GM23338 (cell line): ENCODE measurements around the gene TREM1. TPM values are rescaled to one million over a fixed set of nuclear protein-coding genes. Genes with fewer than 3 reads are reported as not detected.

ENCODE experiments used
- ATAC-seq: fragments of 200-7000 bp; cut with Tn5 transposase; 3 replicates; pipeline ENCODE4 v1.9.1; 2020
- DNase-seq: peaks from one replicate; pipeline ENCODE4 v3.0.0-alpha.2; 2015; ENCODE audit warnings: low spot score
- H2AFZ ChIP-seq: fragments of 200-600 bp; sonication (generic); 2 replicates; pipeline ENCODE4 v1.8.0; 2016; ENCODE audit warnings: antibody characterized with exemption, mild to moderate bottlenecking, moderate library complexity
- H3F3A ChIP-seq: fragments of 200-600 bp; sonication (generic); replicated peaks from 2 replicates; pipeline ENCODE4 v1.8.0; 2017; ENCODE audit warnings: antibody characterized with exemption, mixed run types, low read depth
- H3K27ac ChIP-seq: fragments of 200-600 bp; sonication (generic); 2 replicates; pipeline ENCODE4 v1.6.1; 2016; ENCODE audit warnings: low read depth
- H3K27me3 ChIP-seq: fragments of 200-600 bp; sonication (generic); 2 replicates; pipeline ENCODE4 v1.8.0; 2016; ENCODE audit warnings: mild to moderate bottlenecking, mixed run types, moderate library complexity; ENCODE audit not compliant: insufficient read depth
- H3K36me3 ChIP-seq: fragments of 200-600 bp; sonication (generic); 2 replicates; pipeline ENCODE4 v1.8.0; 2016; ENCODE audit warnings: mild to moderate bottlenecking; ENCODE audit not compliant: insufficient read depth
- H3K4me1 ChIP-seq: fragments of 200-600 bp; sonication (generic); 2 replicates; pipeline ENCODE4 v1.8.0; 2016; ENCODE audit warnings: mild to moderate bottlenecking, moderate library complexity; ENCODE audit not compliant: insufficient read depth
- H3K4me2 ChIP-seq: fragments of 200-600 bp; sonication (generic); 2 replicates; pipeline ENCODE4 v1.7.1; 2017; ENCODE audit warnings: mixed run types
- H3K4me3 ChIP-seq: fragments of 200-600 bp; sonication (generic); 2 replicates; pipeline ENCODE4 v1.6.1; 2016; ENCODE audit warnings: mixed run types
- H3K79me2 ChIP-seq: fragments of 200-600 bp; sonication (generic); replicated peaks from 2 replicates; pipeline ENCODE4 v1.8.0; 2017; ENCODE audit warnings: mild to moderate bottlenecking; ENCODE audit not compliant: insufficient read depth
- H3K9me2 ChIP-seq: fragments of 200-600 bp; sonication (generic); 2 replicates; pipeline ENCODE4 v1.8.0; 2017; ENCODE audit not compliant: insufficient read depth
- H4K20me1 ChIP-seq: fragments of 200-600 bp; sonication (generic); replicated peaks from 2 replicates; pipeline ENCODE4 v1.8.0; 2017; ENCODE audit warnings: mild to moderate bottlenecking; ENCODE audit not compliant: insufficient read depth
- H3K27ac Mint-ChIP-seq: 2 replicates; pipeline ENCODE4 v1.8.0; 2020; ENCODE audit warnings: inconsistent platforms, mild to moderate bottlenecking, moderate library complexity, mixed read lengths
- H3K27me3 Mint-ChIP-seq: 3 replicates; pipeline ENCODE4 v1.8.0; 2022; ENCODE audit warnings: low read depth, mild to moderate bottlenecking, moderate library complexity, mixed read lengths, inconsistent platforms; ENCODE audit not compliant: insufficient read depth, poor library complexity
- H3K36me3 Mint-ChIP-seq: 3 replicates; pipeline ENCODE4 v1.8.0; 2021; ENCODE audit warnings: low read depth, mild to moderate bottlenecking, inconsistent platforms, moderate library complexity, mixed read lengths
- H3K4me1 Mint-ChIP-seq: 3 replicates; pipeline ENCODE4 v1.8.0; 2020; ENCODE audit warnings: mild to moderate bottlenecking, inconsistent platforms, mixed read lengths
- H3K4me3 Mint-ChIP-seq: 3 replicates; pipeline ENCODE4 v1.8.0; 2021; ENCODE audit warnings: moderate library complexity, mild to moderate bottlenecking, inconsistent platforms, mixed read lengths
- H3K9me3 Mint-ChIP-seq: 3 replicates; pipeline ENCODE4 v1.8.0; 2020; ENCODE audit warnings: moderate library complexity, mild to moderate bottlenecking, inconsistent platforms, mixed read lengths
- CREB1 ChIP-seq: fragments of 250-450 bp; sonication (Bioruptor Pico); IDR thresholded peaks from 2 replicates; pipeline ENCODE4 v1.5.0; 2020; ENCODE audit warnings: low read depth, mild to moderate bottlenecking, moderate library complexity
- EZH2 ChIP-seq: fragments of 200-600 bp; sonication (generic); IDR thresholded peaks from one replicate; pipeline ENCODE4 v1.8.0; 2017; ENCODE audit warnings: antibody characterized with exemption, mild to moderate bottlenecking, low read depth; ENCODE audit not compliant: unreplicated experiment
- EZH2phosphoT487 ChIP-seq: fragments of 200-600 bp; sonication (generic); IDR thresholded peaks from one replicate; pipeline ENCODE4 v1.8.1; 2018; ENCODE audit warnings: antibody characterized with exemption; ENCODE audit not compliant: unreplicated experiment
- JUNB ChIP-seq: IDR thresholded peaks from one replicate; pipeline ENCODE4 v1.6.1; 2016; ENCODE audit warnings: antibody characterized with exemption; ENCODE audit not compliant: unreplicated experiment
- NANOG ChIP-seq: IDR thresholded peaks from 2 replicates; pipeline ENCODE4 v1.6.1; 2016; ENCODE audit warnings: antibody characterized with exemption, borderline replicate concordance
- POLR2AphosphoS5 ChIP-seq: IDR thresholded peaks from 2 replicates; pipeline ENCODE4 v1.6.1; 2016; ENCODE audit warnings: antibody characterized with exemption, low read depth
- REST ChIP-seq: IDR thresholded peaks from one replicate; pipeline ENCODE4 v1.6.1; 2018; ENCODE audit warnings: antibody characterized with exemption; ENCODE audit not compliant: unreplicated experiment
- STAT1 ChIP-seq: IDR thresholded peaks from one replicate; pipeline ENCODE4 v1.6.1; 2016; ENCODE audit warnings: antibody characterized with exemption; ENCODE audit not compliant: unreplicated experiment
- ZNF331 ChIP-seq: fragments of 250-450 bp; sonication (Bioruptor Pico); IDR thresholded peaks from 2 replicates; pipeline ENCODE4 v1.5.0; 2020; ENCODE audit warnings: low read depth, mild to moderate bottlenecking, moderate library complexity
- polyA plus RNA-seq: library from polyadenylated mRNA; unstranded; fragments of >200 nt; fragmentation: Nextera tagmentation; extraction: Ambion mirVana; gene quantifications from 2 replicates; pipeline ENCODE4 v1.2.1, GENCODE V29; 2016
- total RNA-seq: library from RNA; depleted of rRNA; stranded (reverse); fragments of >200 nt; shearing (Covaris generic); gene quantifications from 2 replicates; pipeline ENCODE4 v1.2.3, GENCODE V29; 2014
- TF ChIP-seq, protein P1 (sequence below): IDR thresholded peaks from 2 replicates; pipeline ENCODE4 v1.6.1; 2016; ENCODE audit warnings: antibody characterized with exemption
- TF ChIP-seq, protein P2 (sequence below): fragments of 250-450 bp; sonication (Bioruptor Pico); IDR thresholded peaks from 2 replicates; pipeline ENCODE4 v1.5.0; 2020; ENCODE audit warnings: mild to moderate bottlenecking, moderate library complexity

TREM1 gene
- total and polyA plus RNA-seq, 2 experiments from 2014 or later, result not detected

- no peak for DNase-seq
- Histone ChIP-seq H3K79me2 (no peaks in the 10 kb centered on the region), H3K36me3 (no peaks in the 10 kb centered on the region), H3K9me2 (no peaks in the 10 kb centered on the region), H3K4me3 (no peak overlapping the region), H3K4me2 (no peak overlapping the region), H3K4me1 (no peaks in the 10 kb centered on the region), H3K27me3 (no peaks in the 10 kb centered on the region), H3K27ac (no peak overlapping the region), H4K20me1 (no peaks in the 10 kb centered on the region), H3F3A (no peaks in the 10 kb centered on the region), H2AFZ (no peak overlapping the region; the same call in 1 of the 2 replicates)
- Mint-ChIP-seq H3K4me1 (peaks cover 8% of the 10 kb centered on the region), H3K9me3 (no peaks in the 10 kb centered on the region; the same call in 2 of the 3 replicates), H3K36me3 (no peaks in the 10 kb centered on the region), H3K27me3 (peaks cover 21% of the 10 kb centered on the region), H3K27ac (no peak overlapping the region), H3K4me3 (no peak overlapping the region)
- no peak for ATAC-seq
- TF ChIP-seq JUNB (no peak), CREB1 (no peak), NANOG (no peak), REST (no peak), POLR2AphosphoS5 (no peak), ZNF331 (CRISPR knock-in tag) (no peak), STAT1 (no peak), EZH2phosphoT487 (no peak), EZH2 (no peak)
- TF ChIP-seq, protein P1, sequence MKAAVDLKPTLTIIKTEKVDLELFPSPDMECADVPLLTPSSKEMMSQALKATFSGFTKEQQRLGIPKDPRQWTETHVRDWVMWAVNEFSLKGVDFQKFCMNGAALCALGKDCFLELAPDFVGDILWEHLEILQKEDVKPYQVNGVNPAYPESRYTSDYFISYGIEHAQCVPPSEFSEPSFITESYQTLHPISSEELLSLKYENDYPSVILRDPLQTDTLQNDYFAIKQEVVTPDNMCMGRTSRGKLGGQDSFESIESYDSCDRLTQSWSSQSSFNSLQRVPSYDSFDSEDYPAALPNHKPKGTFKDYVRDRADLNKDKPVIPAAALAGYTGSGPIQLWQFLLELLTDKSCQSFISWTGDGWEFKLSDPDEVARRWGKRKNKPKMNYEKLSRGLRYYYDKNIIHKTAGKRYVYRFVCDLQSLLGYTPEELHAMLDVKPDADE, result no peak
- TF ChIP-seq, protein P2, sequence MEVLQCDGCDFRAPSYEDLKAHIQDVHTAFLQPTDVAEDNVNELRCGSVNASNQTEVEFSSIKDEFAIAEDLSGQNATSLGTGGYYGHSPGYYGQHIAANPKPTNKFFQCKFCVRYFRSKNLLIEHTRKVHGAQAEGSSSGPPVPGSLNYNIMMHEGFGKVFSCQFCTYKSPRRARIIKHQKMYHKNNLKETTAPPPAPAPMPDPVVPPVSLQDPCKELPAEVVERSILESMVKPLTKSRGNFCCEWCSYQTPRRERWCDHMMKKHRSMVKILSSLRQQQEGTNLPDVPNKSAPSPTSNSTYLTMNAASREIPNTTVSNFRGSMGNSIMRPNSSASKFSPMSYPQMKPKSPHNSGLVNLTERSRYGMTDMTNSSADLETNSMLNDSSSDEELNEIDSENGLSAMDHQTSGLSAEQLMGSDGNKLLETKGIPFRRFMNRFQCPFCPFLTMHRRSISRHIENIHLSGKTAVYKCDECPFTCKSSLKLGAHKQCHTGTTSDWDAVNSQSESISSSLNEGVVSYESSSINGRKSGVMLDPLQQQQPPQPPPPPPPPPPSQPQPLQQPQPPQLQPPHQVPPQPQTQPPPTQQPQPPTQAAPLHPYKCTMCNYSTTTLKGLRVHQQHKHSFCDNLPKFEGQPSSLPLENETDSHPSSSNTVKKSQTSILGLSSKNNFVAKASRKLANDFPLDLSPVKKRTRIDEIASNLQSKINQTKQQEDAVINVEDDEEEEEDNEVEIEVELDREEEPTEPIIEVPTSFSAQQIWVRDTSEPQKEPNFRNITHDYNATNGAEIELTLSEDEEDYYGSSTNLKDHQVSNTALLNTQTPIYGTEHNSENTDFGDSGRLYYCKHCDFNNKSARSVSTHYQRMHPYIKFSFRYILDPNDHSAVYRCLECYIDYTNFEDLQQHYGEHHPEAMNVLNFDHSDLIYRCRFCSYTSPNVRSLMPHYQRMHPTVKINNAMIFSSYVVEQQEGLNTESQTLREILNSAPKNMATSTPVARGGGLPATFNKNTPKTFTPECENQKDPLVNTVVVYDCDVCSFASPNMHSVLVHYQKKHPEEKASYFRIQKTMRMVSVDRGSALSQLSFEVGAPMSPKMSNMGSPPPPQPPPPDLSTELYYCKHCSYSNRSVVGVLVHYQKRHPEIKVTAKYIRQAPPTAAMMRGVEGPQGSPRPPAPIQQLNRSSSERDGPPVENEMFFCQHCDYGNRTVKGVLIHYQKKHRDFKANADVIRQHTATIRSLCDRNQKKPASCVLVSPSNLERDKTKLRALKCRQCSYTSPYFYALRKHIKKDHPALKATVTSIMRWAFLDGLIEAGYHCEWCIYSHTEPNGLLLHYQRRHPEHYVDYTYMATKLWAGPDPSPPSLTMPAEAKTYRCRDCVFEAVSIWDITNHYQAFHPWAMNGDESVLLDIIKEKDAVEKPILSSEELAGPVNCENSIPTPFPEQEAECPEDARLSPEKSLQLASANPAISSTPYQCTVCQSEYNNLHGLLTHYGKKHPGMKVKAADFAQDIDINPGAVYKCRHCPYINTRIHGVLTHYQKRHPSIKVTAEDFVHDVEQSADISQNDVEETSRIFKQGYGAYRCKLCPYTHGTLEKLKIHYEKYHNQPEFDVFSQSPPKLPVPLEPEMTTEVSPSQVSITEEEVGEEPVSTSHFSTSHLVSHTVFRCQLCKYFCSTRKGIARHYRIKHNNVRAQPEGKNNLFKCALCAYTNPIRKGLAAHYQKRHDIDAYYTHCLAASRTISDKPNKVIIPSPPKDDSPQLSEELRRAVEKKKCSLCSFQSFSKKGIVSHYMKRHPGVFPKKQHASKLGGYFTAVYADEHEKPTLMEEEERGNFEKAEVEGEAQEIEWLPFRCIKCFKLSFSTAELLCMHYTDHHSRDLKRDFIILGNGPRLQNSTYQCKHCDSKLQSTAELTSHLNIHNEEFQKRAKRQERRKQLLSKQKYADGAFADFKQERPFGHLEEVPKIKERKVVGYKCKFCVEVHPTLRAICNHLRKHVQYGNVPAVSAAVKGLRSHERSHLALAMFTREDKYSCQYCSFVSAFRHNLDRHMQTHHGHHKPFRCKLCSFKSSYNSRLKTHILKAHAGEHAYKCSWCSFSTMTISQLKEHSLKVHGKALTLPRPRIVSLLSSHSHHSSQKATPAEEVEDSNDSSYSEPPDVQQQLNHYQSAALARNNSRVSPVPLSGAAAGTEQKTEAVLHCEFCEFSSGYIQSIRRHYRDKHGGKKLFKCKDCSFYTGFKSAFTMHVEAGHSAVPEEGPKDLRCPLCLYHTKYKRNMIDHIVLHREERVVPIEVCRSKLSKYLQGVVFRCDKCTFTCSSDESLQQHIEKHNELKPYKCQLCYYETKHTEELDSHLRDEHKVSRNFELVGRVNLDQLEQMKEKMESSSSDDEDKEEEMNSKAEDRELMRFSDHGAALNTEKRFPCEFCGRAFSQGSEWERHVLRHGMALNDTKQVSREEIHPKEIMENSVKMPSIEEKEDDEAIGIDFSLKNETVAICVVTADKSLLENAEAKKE (CRISPR knock-in tag), result no peak
These were observed 45.1 kb upstream of the TREM1 start for GRCh38 chr6:41331401-41332150.
